CD4-positive, alpha-beta memory T cell (primary cell): ENCODE results near the gene SNN. TPM values are rescaled to one million over a fixed set of nuclear protein-coding genes. Genes with fewer than 3 reads are reported as not detected.

Experiments used
- CTCF ChIA-PET: fragments of 350-600 bp; sonication (Branson Sonifier 250); formaldehyde crosslinking; loops from one replicate; lab custom pipeline; 2021; ENCODE audit warnings: inconsistent platforms; ENCODE audit not compliant: partially characterized antibody; lab: Charles Lee
- POLR2A ChIA-PET: fragments of 350-600 bp; sonication (Branson Sonifier 250); formaldehyde crosslinking; loops from one replicate; lab custom pipeline; 2021; ENCODE audit not compliant: partially characterized antibody; lab: Charles Lee
- DNase-seq, 5 donors: peaks; one replicate each; pipeline versions ENCODE4 v3.0.0 to v3.0.0-alpha.2; 2020 to 2022; ENCODE audit warnings: mixed read lengths in 1 of 5
- H3K27ac ChIP-seq: one replicate; pipeline ENCODE4 v1.7.0; 2013; ENCODE audit warnings: low read depth, low read length
- H3K27me3 ChIP-seq: 2 replicates; pipeline ENCODE4 v1.7.0; 2013; ENCODE audit warnings: mild to moderate bottlenecking, low read length, moderate library complexity; ENCODE audit not compliant: insufficient read depth
- H3K36me3 ChIP-seq: 2 replicates; pipeline ENCODE4 v1.7.0; 2013; ENCODE audit warnings: mild to moderate bottlenecking, low read length, moderate library complexity; ENCODE audit not compliant: insufficient read depth
- H3K4me1 ChIP-seq: 2 replicates; pipeline ENCODE4 v1.7.0; 2013; ENCODE audit warnings: mild to moderate bottlenecking, low read length, moderate library complexity; ENCODE audit not compliant: insufficient read depth
- H3K4me3 ChIP-seq, 2 donors: one replicate each; pipeline ENCODE4 v1.7.0; 2013; ENCODE audit warnings: low read length in 2 of 2, mild to moderate bottlenecking in 1 of 2
- H3K9me3 ChIP-seq, 2 donors: one replicate each; pipeline ENCODE4 v1.7.0; 2013; ENCODE audit warnings: low read length in 2 of 2, control low read depth in 1 of 2; ENCODE audit not compliant: control insufficient read depth in 1 of 2
- H3K27ac Mint-ChIP-seq, 7 donors: one replicate each; pipeline ENCODE4 v1.8.0; 2020 to 2021; ENCODE audit warnings: mixed read lengths in 7 of 7, mild to moderate bottlenecking in 6 of 7, inconsistent platforms in 3 of 7, moderate library complexity in 3 of 7
- H3K27me3 Mint-ChIP-seq, 2 donors: one replicate each; pipeline ENCODE4 v1.8.0; 2020 to 2021; ENCODE audit warnings: mixed read lengths in 2 of 2
- H3K36me3 Mint-ChIP-seq, 2 donors: one replicate each; pipeline ENCODE4 v1.8.0; 2020 to 2021; ENCODE audit warnings: mixed read lengths in 2 of 2, inconsistent platforms in 1 of 2, mild to moderate bottlenecking in 1 of 2
- H3K4me1 Mint-ChIP-seq, 4 donors: one replicate each; pipeline ENCODE4 v1.8.0; 2020 to 2021; ENCODE audit warnings: mixed read lengths in 4 of 4, mild to moderate bottlenecking in 1 of 4
- H3K4me3 Mint-ChIP-seq, 8 donors: one replicate each; pipeline ENCODE4 v1.8.0; 2020 to 2021; ENCODE audit warnings: mixed read lengths in 8 of 8, mild to moderate bottlenecking in 7 of 8, moderate library complexity in 6 of 8, inconsistent platforms in 3 of 8
- H3K9me3 Mint-ChIP-seq, 8 donors: one replicate each; pipeline ENCODE4 v1.8.0; 2020 to 2021; ENCODE audit warnings: mixed read lengths in 8 of 8, mild to moderate bottlenecking in 5 of 8, inconsistent platforms in 3 of 8, moderate library complexity in 1 of 8
- intact Hi-C: fragments of 100-400 bp; cut with micrococcal nuclease; formaldehyde crosslinking; loops from one replicate; pipeline ENCODE4 v1.15.1; 2023
- polyA plus RNA-seq, 2 donors: library from polyadenylated mRNA; unstranded; fragments of 300-500 nt; fragmentation: Illumina TruSeq; gene quantifications; one replicate each; pipeline ENCODE4 v1.2.3, GENCODE V29; 2021
- total RNA-seq, 2 experiments: library from RNA; stranded (reverse); gene quantifications; one replicate each; pipeline ENCODE4 v1.2.3, GENCODE V29; 2021

SNN gene
- total and polyA plus RNA-seq, 4 experiments from 2014 or later: 16.1 to 20.4 (median 18.0) TPM

GRCh38 chr16:11629071-11630030, 38.9 kb upstream of the SNN start:
- H3K27me3 ChIP-seq: no peaks in the 10 kb centered on the region
- POLR2A ChIA-PET: interaction anchor here (1.7 kb wide), 2 partner anchors 8 to 10 kb away, joined by 7 to 9 read pairs; no protein-coding TSS in a partner anchor
- H3K4me1 ChIP-seq: peaks cover 23% of the 10 kb centered on the region
- H3K4me1 Mint-ChIP-seq: peaks cover 23 to 54% (median 40%) of the 10 kb centered on the region in 4 donors
- H3K36me3 ChIP-seq: no peaks in the 10 kb centered on the region
- H3K4me3 ChIP-seq: no peak overlapping the region
- DNase-seq: no peak
- H3K27ac ChIP-seq: no peak overlapping the region
- H3K9me3 ChIP-seq: no peaks in the 10 kb centered on the region
- H3K27me3 Mint-ChIP-seq: no peaks in the 10 kb centered on the region
- CTCF ChIA-PET: interaction anchor here (0.9 to 2.2 kb wide), 3 partner anchors 11 to 94 kb away, joined by 3 to 7 read pairs (median 3); no protein-coding TSS in a partner anchor
- intact Hi-C loops: no loop called here
- H3K4me3 Mint-ChIP-seq: peak overlapping the region in 1 of 8 donors; percentile 55
- H3K9me3 Mint-ChIP-seq: no peaks in the 10 kb centered on the region
- peak overlapping the region in 4 of 7 donors; percentile 7 to 68 (median 57) for H3K27ac Mint-ChIP-seq
- H3K36me3 Mint-ChIP-seq: no peaks in the 10 kb centered on the region

GRCh38 chr16:11630046-11630767, 38.0 kb upstream of the SNN start:
- CTCF ChIA-PET: interaction anchor here (0.9 to 2.2 kb wide), 3 partner anchors 10 to 95 kb away, joined by 3 to 7 read pairs (median 3); no protein-coding TSS in a partner anchor
- H3K27ac Mint-ChIP-seq: peak overlapping the region in 2 of 7 donors; percentile 53 to 59
- no peaks in the 10 kb centered on the region for H3K36me3 Mint-ChIP-seq
- Histone ChIP-seq H3K4me1 (peaks cover 14% of the 10 kb centered on the region), H3K27ac (no peak overlapping the region), H3K36me3 (no peaks in the 10 kb centered on the region), H3K4me3 (no peak overlapping the region), H3K27me3 (no peaks in the 10 kb centered on the region), H3K9me3 (no peaks in the 10 kb centered on the region)
- intact Hi-C loops: no loop called here
- no peaks in the 10 kb centered on the region for H3K9me3 Mint-ChIP-seq
- no peak for DNase-seq
- no peaks in the 10 kb centered on the region for H3K27me3 Mint-ChIP-seq
- POLR2A ChIA-PET: interaction anchor here (1.7 to 1.9 kb wide), 3 partner anchors 8 to 43 kb away, joined by 6 to 9 read pairs (median 7); partner anchors contain the start of gene LITAF
- peak overlapping the region in 1 of 8 donors; percentile 13 for H3K4me3 Mint-ChIP-seq
- peaks cover 20 to 50% (median 34%) of the 10 kb centered on the region in 4 donors for H3K4me1 Mint-ChIP-seq

- Mint-ChIP-seq H3K27ac (no peak overlapping the region), H3K4me3 (no peak overlapping the region), H3K4me1 (peaks cover 20 to 45% (median 31%) of the 10 kb centered on the region in 4 donors), H3K9me3 (no peaks in the 10 kb centered on the region), H3K36me3 (no peaks in the 10 kb centered on the region), H3K27me3 (no peaks in the 10 kb centered on the region)
- no peak overlapping the region for H3K4me3 ChIP-seq
- H3K9me3 ChIP-seq: no peaks in the 10 kb centered on the region
- DNase-seq: no peak
- H3K4me1 ChIP-seq: peaks cover 9% of the 10 kb centered on the region
- no peak overlapping the region for H3K27ac ChIP-seq
- H3K27me3 ChIP-seq: no peaks in the 10 kb centered on the region
- intact Hi-C loops: no loop called here
- ChIA-PET CTCF (interaction anchor here (2.2 kb wide), 1 partner anchor 10 kb away, joined by 7 read pairs; no protein-coding TSS in a partner anchor), POLR2A (interaction anchor here (1.2 to 1.9 kb wide), 3 partner anchors 9 to 44 kb away, joined by 4 to 7 read pairs (median 6); partner anchors contain the start of gene LITAF)
- no peaks in the 10 kb centered on the region for H3K36me3 ChIP-seq
Measured at GRCh38 chr16:11630768-11631056, 37.5 kb upstream of the SNN start.

DNA sequence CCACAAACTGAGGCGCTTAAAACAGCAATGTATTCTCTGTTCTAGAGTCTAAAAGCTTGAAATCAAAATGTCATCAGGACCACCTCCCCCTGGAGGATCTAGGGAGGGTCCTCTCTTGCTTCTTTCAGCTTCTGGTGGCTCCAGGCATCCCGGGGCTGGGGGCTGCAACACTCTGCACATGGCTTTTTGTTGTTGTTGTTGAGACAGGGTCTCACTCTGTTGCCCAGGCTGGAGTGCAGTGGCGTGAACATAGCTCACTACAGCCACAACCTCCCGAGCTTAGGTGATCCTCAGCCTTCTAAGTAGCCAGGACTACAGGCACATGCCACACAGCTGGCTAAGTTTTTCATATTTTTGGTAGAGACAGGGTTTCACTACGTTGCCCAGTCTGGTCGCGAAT, 37.0 kb upstream of the SNN start:
- H3K4me1 ChIP-seq: peaks cover 8% of the 10 kb centered on the region
- DNase-seq: no peak
- H3K27ac Mint-ChIP-seq: peak overlapping the region in 1 of 7 donors; percentile 41
- ChIA-PET CTCF (interaction anchor here (0.7 to 2.2 kb wide), 3 partner anchors 9 to 94 kb away, joined by 4 to 7 read pairs (median 4); no protein-coding TSS in a partner anchor), POLR2A (interaction anchor here (1.2 to 1.9 kb wide), 3 partner anchors 10 to 44 kb away, joined by 4 to 7 read pairs (median 6); partner anchors contain the start of gene LITAF)
- no peaks in the 10 kb centered on the region for H3K36me3 ChIP-seq
- no peaks in the 10 kb centered on the region for H3K9me3 ChIP-seq
- H3K4me3 Mint-ChIP-seq: no peak overlapping the region
- H3K27me3 Mint-ChIP-seq: no peaks in the 10 kb centered on the region
- H3K9me3 Mint-ChIP-seq: no peaks in the 10 kb centered on the region
- intact Hi-C loops: no loop called here
- no peaks in the 10 kb centered on the region for H3K27me3 ChIP-seq
- no peak overlapping the region for H3K27ac ChIP-seq
- no peaks in the 10 kb centered on the region for H3K36me3 Mint-ChIP-seq
- no peak overlapping the region for H3K4me3 ChIP-seq
- peaks cover 20 to 40% (median 28%) of the 10 kb centered on the region in 4 donors for H3K4me1 Mint-ChIP-seq

DNA sequence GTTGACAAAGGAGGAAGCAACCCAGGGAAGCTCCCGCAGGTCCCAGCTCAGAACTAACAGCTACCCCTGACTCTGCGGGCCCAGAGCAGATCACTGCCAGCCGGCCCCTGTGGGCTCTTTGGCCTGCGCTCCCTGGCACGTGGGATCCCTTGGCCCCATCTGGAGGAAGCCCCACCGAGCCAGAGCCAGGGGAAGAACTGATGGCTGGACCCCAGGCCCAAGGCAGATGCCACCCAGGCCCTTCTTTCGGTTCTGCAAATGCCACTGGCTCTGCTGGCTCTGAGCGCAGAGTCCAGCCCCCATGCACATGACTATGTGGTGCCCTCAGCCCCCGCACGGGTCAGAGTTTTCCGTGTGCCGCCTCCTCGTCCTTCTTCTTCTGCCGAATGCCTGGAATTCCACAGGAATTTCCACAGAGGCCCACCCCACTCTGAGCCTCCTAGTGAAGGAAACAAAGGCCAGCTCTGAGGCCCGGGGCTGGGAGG, 35.8 kb upstream of the SNN start:
- Mint-ChIP-seq H3K36me3 (no peaks in the 10 kb centered on the region), H3K27ac (no peak overlapping the region), H3K27me3 (no peaks in the 10 kb centered on the region), H3K4me3 (no peak overlapping the region), H3K9me3 (no peaks in the 10 kb centered on the region), H3K4me1 (peaks cover 18 to 36% (median 26%) of the 10 kb centered on the region in 4 donors)
- Histone ChIP-seq H3K4me3 (no peak overlapping the region), H3K27me3 (no peaks in the 10 kb centered on the region), H3K4me1 (peaks cover 8% of the 10 kb centered on the region), H3K9me3 (no peaks in the 10 kb centered on the region), H3K27ac (no peak overlapping the region), H3K36me3 (no peaks in the 10 kb centered on the region)
- CTCF ChIA-PET: interaction anchor here (1.4 kb wide), 1 partner anchor 11 kb away, joined by 4 read pairs; no protein-coding TSS in a partner anchor
- POLR2A ChIA-PET: interaction anchor here (0.9 to 1.9 kb wide), 2 partner anchors 45 to 86 kb away, joined by 3 to 6 read pairs; partner anchors contain the start of gene LITAF
- DNase-seq: no peak
- intact Hi-C loops: no loop called here

DNA sequence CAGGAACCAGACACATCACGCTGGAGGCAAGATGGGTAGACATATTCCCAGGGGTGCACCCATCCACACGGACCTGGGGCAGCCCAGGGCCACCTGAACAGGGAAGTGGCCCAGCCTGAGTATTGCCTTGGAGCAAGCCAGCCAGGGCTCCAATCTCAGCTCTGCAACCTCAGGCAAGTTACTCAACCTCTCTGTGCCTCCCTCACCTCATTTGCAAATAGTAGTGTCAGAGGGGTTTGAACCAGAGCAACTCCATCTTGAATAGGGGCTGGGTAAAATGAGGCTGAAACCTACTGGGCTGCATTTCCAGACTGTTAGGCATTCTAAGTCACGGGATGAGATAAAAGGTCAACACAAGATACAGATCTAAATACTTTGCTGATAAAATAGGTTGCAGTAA, 35.1 kb upstream of the SNN start:
- H3K4me3 ChIP-seq: no peak overlapping the region
- no peak overlapping the region for H3K4me3 Mint-ChIP-seq
- no peak for DNase-seq
- ChIA-PET POLR2A (no interaction called here), CTCF (no interaction called here)
- intact Hi-C loops: no loop called here
- no peaks in the 10 kb centered on the region for H3K27me3 ChIP-seq
- H3K27me3 Mint-ChIP-seq: no peaks in the 10 kb centered on the region
- H3K4me1 ChIP-seq: peaks cover 8% of the 10 kb centered on the region
- no peaks in the 10 kb centered on the region for H3K9me3 ChIP-seq
- H3K36me3 Mint-ChIP-seq: no peaks in the 10 kb centered on the region
- peak overlapping the region in 1 of 7 donors; percentile 46 for H3K27ac Mint-ChIP-seq
- peaks cover 18 to 33% (median 25%) of the 10 kb centered on the region in 4 donors for H3K4me1 Mint-ChIP-seq
- H3K9me3 Mint-ChIP-seq: no peaks in the 10 kb centered on the region
- H3K27ac ChIP-seq: no peak overlapping the region
- H3K36me3 ChIP-seq: no peaks in the 10 kb centered on the region
